ENCODE data around the gene DST.

Gene DST

GRCh38 chr6:56450376-56450775 lies 192.3 kb downstream of the DST start:
- no peak overlapping the region for H3K27ac ChIP-seq
- TF ChIP-seq CTCF (IDR thresholded peaks at IDR 0.05) = no peak
- TF ChIP-seq ZFX (IDR thresholded peaks at IDR 0.05; ENCODE audit: borderline replicate concordance) = no peak

GRCh38 chr6:56448046-56448445 lies 194.6 kb downstream of the DST start:
- H3K27ac ChIP-seq = no peak overlapping the region
- TF ChIP-seq CTCF (IDR thresholded peaks at IDR 0.05) = no peak
- no peak for TF ChIP-seq ZFX (IDR thresholded peaks at IDR 0.05; ENCODE audit: borderline replicate concordance)

GRCh38 chr6:56445818-56446217 lies 196.9 kb downstream of the DST start:
- TF ChIP-seq ZFX (IDR thresholded peaks at IDR 0.05; ENCODE audit: borderline replicate concordance) = no peak
- no peak for TF ChIP-seq CTCF (IDR thresholded peaks at IDR 0.05)
- no peak overlapping the region for H3K27ac ChIP-seq

- H3K27ac ChIP-seq = no peak overlapping the region
- no peak for TF ChIP-seq CTCF (IDR thresholded peaks at IDR 0.05)
- no peak for TF ChIP-seq ZFX (IDR thresholded peaks at IDR 0.05; ENCODE audit: borderline replicate concordance)
Observed at GRCh38 chr6:56444855-56445254, 197.8 kb downstream of the DST start.

- TF ChIP-seq ZFX (IDR thresholded peaks at IDR 0.05; ENCODE audit: borderline replicate concordance) (no peak), CTCF (IDR thresholded peaks at IDR 0.05) (no peak)
- H3K27ac ChIP-seq = no peak overlapping the region
Observed at GRCh38 chr6:56440551-56440981, 202.1 kb downstream of the DST start.

- no peak overlapping the region for H3K27ac ChIP-seq
- TF ChIP-seq ZFX (IDR thresholded peaks at IDR 0.05; ENCODE audit: borderline replicate concordance) = no peak
- no peak for TF ChIP-seq CTCF (IDR thresholded peaks at IDR 0.05)
Observed at GRCh38 chr6:56437171-56437900, 205.4 kb downstream of the DST start.

- H3K27ac ChIP-seq = no peak overlapping the region
- TF ChIP-seq CTCF (IDR thresholded peaks at IDR 0.05) (no peak), ZFX (IDR thresholded peaks at IDR 0.05; ENCODE audit: borderline replicate concordance) (no peak)
Observed at GRCh38 chr6:56435754-56436153, 206.9 kb downstream of the DST start.
